HG03025 (cell line): ENCODE results near the gene PDGFC.
"Not testable (repeated sequence)": the region's sequence is repeated elsewhere in the genome, so short reads cannot be mapped to it uniquely, and the experiment has no call there.

Experiments
- ATAC-seq: cut with Tn5 transposase; IDR thresholded peaks from one replicate; pipeline ENCODE4 v1.9.1; 2021; ENCODE audit warnings: mild to moderate bottlenecking, moderate library complexity; ENCODE audit not compliant: unreplicated experiment, low FRiP score

PDGFC gene

DNA sequence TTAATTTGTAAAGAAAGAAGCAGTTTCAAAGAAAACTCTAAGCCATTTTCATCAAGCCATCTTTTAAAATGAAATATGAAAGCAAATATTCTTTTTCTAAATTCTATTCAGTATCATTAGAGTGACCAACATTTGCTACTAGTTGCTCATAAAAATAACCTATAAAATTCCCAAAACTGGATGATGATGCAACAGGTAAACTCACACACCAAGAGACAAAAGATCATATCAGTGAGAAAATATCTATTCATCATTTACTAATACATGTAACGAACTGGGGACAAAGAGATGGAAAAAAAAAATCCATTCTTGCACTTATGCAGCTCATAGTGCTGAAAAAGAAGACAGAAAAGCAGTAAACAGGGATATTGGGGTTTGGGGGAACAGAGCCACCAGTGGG is 48.1 kb downstream of the PDGFC start:
- no peak for ATAC-seq

DNA sequence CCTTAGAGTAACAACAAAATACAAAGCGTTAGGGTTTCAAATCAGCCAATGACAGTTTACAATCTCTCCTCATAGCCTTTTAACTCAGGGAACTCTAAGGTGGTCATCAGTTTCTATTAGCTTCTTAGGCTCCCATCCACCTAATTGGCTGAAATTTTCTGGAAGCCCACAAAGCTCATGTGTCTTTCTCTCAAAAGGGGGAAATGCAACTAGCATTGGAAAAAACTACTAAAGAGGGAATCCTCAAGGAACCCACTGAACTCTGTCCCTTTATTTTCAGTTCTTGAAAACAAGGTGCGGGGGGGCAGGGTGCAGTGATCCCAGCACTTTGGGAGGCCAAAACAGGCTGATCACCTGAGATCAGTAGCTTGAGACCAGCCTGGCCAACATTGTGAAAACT is 56.4 kb downstream of the PDGFC start:
- no peak for ATAC-seq

DNA sequence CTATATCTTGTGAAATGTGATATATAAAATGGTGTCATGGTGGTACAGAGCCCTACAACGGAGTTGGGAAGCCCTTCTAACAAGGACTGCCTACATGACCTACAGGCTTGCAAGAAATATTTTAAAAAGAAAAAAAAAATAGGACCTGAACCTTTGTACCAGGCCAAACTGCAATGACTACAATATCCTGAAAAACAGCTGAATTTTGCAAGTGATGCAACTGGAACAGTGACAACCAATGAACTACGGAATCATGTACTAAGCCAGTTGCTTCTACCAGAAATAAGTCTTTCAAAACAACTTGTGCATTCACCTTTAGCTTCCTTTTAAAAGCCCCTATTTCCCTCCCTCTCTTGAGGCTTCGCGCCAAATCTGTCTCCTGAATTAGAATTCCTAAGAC is 58.4 kb downstream of the PDGFC start:
- ATAC-seq, result no peak

DNA sequence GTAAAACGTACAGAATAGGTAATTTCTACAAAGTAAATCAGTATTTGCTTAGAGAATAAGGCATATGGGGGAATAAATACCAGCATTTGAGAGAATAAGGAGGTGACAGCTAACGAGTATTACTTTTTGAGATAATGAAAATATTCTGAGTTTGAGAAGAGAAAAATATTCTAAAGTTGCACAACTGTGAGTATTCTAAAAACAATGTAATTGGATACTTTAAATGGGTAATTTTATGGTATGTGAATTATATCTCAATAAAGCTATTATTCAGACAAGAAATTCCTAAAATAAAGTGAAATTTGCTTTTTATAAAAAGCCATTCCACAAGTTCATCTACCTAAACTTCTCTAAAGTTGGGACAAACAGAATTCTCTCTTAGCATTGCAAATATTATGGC is 62.6 kb downstream of the PDGFC start:
- ATAC-seq, result no peak

DNA sequence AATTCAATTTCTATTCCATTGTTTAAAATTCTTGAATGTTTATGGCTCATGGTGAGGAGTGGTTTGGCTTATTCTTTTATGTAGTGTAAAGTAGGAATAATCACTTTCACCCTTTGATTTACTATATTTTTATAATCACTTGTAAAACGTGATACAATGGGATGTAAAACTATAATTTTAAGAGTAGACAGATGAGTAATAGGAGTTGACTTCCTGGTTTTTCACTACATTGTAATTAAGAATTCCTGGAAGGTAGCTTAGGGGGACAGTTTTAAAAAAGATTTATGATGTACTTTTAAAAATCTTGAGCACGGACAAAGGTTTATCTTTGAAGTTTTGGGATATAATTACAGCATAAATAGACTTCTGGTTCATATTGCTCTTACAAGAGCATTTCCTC is 65.3 kb downstream of the PDGFC start:
- ATAC-seq, result no peak

DNA sequence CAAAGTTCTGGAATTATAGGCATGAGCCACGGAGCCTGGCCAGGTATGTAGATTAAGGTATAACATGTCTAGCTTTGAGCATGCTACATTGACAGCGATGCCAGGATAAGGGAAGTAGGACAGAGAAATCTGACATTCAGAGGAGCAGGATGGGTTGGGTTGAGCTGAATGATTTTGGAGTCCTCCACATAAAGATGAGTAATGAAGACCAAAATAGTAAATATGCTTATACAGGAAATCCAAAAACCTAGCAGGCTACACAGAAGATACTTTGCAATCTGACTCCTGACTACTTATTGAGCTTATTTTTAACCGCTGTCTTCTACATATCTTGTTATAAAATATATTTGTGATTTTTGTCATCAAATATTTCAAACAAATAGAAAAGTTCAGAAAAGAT is 69.7 kb downstream of the PDGFC start:
- ATAC-seq, result no peak

DNA sequence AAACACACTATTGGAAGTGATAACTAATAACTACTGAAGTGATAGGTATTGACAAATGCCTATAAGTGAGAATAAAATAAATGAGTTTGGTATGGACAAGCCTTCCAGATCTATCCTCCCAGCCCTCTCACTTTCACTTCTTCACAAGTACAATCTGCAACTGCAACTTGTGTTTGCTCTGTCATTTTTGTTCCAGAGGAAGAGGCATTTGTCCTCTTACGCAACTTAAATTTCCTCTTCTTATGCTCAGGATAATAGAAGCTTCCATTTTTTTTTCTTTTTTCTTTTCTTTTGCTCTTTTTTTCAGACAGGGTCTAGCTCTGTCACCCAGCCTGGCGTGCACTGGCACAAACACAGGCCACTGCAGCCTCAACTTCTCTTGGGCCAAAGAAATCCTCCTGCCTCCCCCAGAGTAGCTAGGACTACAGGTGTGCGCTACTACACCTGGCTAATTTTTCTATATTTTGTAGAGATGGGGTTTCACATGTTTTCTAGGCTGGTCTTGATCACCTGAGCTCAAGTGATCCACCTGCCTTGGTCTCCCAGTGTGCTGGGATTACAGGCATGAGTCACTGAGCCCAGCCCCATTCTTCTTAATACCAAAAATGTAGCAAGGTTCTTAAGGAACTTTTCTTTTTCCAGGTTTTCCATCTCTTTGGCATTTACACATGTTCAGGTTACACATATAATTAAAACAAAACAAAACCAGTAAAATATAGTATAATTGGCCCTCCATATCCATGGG is 73.1 kb downstream of the PDGFC start:
- ATAC-seq, result no peak

DNA sequence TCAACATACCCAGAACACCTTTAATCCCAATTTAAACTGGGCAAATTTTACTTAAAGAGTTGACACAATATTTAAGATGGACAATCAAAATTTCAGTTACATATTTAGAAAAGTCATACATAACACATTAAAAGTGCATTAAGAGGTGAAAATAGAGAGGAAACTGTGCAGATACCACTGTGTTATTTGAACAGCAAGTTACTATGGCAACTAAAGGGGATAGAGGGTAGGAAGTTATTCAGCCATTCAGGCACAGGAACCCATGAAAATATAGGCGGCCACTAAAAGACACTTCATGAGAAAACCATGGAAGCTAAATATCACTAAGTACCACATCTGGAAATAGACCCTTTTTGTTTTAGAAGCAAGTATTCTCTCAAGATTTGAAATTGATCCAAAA is 75.1 kb downstream of the PDGFC start:
- no peak for ATAC-seq

DNA sequence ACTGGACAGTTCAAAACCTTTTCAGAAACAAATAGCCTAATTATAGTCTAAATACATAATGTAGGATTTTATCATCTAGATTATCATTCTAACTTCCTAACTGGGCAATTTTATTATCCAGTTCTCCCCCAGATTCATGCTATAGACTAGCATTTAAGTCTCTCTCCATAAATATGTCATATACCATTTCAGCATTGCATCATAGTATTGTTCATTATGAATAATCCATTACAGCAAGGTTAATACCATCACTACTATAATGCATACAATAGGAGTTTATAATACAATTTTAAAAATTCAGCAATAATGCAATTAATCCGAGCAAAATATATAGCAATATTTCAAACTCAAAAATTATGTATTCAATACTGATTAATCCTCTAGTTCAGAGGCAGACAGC is 77.4 kb downstream of the PDGFC start:
- no peak for ATAC-seq

DNA sequence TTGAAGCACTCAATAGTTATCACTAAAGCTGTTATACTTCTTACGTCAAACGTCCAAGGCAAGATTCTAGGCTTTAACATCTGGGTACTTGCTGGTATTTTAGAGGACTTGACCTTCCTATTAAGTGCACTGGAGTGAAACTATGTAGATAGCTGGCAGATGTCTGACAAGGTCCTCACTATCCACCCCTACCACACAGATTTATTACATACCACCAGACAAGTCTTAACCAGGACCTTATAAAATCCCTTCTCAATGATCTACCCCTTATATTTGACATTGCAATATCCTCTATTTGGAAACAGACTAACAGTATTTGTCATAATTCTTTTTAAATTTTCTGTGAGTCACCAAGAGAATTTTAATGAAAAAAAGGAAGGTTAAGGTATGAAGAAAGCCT is 78.8 kb downstream of the PDGFC start:
- ATAC-seq, result no peak

DNA sequence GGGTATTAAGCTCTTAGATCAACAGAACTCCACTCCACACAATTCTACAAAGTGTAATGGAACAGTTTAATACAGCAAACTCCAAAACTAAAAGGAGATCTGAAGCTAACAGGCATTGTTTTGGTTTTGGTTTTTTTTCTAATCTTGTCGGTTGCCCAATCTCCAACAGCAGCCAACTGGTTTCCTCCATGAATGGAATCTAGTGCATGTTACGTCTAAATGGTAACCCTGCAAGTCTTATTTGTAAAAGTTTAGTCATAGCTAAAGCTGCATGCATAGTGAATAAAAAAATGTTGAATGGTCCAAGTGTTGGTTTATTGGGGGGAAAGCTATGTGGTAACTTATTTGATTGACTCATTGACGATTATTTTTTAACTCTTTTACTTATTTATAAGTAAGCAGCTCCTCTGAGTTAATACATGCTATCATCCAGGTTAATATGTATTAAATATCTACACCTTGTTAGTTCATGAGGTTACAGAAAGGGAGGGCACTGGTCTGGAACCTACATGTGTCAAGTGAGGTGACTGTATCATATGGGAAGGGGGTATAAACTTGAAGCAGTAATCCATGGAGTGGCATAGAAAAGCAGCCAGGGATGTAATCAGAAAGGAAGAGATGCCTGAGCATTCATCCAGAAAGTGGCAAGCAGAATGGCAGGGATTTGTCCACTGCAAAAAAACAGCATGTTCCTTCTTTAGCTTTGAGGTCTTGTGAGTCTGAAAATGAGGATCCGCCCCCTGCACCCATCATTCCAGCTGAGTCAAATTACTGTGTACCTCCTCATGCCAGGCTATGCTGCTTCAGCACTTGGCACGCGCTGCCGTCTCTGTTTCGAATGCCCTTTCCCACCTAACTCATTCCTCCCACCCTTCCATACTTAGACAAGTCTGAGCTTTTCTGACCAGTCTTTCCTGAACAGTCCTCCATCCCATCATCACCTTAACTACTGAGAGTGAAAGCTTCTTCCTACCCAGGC is 81.7 kb downstream of the PDGFC start:
- ATAC-seq, result no peak

DNA sequence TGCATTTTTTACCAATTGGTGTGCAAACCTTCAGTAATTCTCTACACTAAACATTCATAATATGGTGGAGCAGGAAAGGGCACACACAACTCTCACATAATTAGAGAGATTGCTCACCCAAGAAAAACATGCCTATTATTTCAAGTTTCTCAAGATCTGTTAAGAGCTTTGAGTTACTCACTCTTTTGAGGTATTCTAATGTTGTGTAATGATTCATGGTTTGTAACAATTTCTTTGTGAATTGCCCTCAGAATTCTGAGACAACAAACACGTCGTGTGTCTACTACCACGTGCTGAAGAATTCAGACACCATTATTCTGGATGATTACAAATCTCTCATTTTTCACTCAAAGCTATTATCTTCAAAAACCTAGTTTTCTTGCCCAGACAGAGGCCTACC is 82.8 kb downstream of the PDGFC start:
- ATAC-seq, result no peak

DNA sequence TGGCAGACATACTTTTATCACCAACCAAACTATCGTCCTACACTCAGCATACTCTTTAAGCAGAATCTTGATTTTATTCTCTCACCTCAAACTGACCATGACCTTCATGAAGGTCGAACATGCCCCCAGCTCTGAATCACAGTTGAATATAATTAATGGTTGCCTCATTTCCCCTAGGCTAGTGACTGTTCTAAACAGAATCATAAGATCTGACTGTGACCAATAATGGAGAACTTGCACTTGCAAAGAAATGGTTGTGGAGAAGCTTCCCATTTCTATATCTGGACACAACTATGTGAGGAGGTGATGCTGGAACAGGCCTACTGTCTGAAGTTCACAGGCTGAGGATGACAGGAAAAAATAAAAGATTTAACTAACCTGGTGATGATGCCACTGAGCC is 85.1 kb downstream of the PDGFC start:
- no peak for ATAC-seq

DNA sequence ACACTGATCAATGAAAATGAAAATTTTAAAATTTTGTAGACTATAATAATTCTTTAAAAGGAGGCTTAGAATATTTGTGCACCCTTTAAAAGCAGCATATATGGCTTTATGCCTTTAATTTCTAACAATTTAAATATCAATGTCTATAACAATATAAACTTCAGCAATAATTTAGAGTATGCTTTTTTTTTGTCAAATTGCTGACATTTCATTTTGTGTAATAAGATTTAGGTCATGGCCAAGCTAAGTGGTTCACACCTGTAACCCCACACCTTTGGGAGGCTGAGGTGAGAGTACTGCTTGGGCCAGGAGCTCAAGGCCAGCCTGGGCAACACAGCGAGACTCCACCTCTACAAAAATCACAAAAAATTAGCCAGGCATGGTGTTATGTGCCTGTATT is 86.2 kb downstream of the PDGFC start:
- ATAC-seq, result no peak

DNA sequence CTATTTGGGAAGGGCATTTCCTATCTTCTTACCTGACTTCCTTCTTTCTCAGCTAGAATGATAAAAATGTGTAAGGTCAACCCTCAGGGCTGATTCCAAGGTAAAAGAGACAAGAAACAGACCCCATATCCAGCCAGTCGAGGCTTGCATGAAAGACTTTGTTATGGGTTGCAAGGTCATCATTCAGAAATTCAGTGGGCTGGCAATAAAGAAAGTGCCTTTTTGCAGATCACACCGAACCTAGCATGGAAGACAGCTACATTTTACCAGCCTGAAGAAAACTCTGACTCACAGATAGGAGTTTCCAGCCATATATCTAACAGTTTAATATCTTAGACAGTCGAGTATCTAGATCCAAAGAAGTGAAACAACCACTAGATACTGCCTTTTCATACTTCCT is 87.4 kb downstream of the PDGFC start:
- no peak for ATAC-seq

DNA sequence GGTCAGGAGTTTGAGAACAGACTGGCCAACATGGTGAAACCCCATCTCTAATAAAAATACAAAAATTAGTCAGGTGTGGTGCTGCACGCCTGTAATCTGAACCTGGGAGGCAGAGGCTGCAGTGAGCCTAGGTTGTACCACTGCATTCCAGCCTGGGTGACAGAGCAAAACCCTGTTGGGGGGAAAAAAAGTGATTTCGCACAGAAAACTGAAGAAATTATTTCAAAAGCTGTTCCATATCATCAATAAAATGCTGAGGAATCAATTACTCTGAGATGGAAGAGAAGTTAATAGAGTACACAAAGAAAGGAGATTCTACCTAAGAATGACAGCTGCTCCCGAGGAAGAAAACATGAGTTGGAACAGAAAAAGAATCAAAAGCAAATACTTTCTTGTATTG is 95.9 kb downstream of the PDGFC start:
- ATAC-seq, result no peak

DNA sequence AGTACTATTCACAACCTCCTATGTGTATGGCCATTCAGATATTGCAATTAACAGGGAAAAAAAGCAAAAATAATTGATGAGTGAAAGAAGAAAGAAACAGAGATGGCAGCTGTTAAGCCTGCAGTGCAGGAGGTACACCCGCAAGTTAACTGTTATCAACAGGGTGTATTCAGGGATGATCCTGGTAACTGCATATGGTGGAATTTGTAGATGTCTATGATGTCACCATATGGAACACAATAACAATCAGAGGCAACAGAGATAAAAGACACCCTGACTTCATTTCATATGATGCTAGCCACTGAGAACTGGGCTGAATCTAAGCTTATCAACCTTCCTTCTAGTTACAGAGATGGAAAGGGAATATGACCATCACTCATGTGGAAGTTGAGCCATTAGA is 96.5 kb downstream of the PDGFC start:
- no peak for ATAC-seq

DNA sequence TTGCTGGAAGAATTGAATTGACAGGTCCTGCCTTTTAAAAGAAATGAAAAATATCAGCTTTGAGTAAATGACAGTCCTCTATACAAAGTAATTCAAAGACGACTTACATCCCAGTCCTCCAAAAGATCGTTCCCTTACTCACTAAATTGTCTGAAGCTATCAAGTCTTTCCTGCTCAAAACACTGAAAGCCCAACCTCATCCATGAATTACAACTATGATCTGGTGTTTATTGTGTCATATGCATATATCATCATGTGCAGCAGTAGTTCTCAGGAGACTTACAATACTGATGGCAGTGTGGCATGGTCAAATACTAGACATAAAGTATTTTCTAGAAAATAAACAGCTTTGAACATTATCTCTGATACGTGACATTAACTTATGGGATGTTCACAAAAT is 97.8 kb downstream of the PDGFC start:
- no peak for ATAC-seq

DNA sequence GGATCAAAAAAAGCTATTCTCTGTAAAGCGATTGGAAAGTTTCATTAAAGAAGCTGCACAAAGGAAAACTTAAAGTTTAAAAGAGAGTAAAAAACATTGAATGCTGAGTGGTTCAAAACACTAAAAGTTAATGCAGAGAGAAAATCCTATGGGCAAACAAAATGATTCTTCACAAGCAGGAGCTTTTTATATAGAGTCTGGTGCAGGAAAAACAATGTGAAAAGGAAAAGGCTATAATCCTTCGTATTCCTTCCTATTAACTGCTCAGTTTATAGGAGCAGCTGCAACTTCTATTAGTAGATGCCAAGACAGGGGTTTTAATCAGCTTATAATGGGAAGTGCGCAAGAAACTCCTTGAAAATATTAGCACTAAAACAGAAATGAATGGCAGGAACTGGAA is 100.7 kb downstream of the PDGFC start:
- ATAC-seq, result no peak

DNA sequence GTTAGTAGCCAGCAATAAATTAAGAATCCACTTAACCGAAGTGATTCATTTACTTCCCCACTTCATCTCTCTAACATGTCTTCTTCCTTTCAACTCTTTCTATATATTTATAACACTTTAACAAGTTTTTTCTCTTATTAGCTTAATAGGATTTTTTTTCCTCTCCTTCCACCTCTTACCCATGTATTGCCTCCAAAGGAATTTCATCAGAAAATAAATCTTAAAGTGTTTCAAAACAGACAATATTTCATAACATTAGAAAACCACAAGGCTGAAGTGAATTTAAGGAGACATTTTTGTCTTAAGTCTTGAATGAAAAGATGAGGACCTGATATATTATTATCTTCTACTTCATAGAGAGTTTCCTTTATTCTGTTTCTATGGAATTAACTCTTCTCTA is 101.5 kb downstream of the PDGFC start:
- ATAC-seq, result no peak

DNA sequence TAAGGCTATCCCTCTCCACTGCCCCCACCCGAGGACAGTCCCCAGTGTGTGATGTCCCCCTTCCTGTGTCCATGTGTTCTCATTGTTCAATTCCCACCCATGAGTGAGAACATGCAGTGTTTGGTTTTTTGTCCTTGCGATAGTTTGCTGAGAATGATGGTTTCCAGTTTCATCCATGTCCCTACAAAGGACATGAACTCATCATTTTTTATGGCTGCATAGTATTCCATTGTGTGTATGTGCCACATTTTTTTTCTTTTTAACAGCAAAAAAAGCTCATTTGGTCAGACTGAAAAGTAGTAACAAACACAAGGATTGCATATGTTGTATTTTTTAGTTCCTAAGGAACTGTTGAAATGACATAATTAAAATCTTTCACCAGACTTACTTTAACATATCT is 105.5 kb downstream of the PDGFC start:
- ATAC-seq, result not testable (repeated sequence)

DNA sequence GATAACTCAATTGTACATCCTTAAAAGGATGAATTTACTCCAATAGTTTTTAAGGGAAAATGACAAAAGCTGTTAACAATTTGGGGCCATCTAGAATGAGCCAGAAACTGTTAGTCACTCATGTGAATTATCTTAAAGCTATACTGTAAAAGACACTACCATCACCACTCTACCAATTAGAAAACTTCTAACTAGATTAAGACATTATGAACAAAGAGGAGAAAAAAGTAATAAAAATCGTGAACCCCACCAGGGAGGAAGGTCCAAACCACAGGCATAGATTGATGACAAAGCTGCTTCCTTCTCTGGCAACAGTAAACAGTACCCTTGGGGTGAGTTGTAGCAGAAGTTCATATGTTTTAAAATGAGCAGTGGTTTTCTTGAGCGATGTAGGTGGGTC is 106.1 kb downstream of the PDGFC start:
- ATAC-seq, result no peak
